SK-N-SH treated with all-trans-retinoic acid at 6 μM for 48 hours (cell line): Measurements from ENCODE around the gene RRH.

Source experiments
- ATAC-seq: fragments of 200-7000 bp; cut with Tn5 transposase; 3 replicates; pipeline ENCODE4 v1.9.1; 2020; ENCODE audit warnings: mild to moderate bottlenecking, moderate library complexity
- ARNTL ChIP-seq: fragments of 450-650 bp; formaldehyde crosslinking; IDR thresholded peaks from 2 replicates; pipeline ENCODE4 v1.5.0; 2020; ENCODE audit warnings: low read depth, mild to moderate bottlenecking, moderate library complexity, borderline replicate concordance
- BACH2 ChIP-seq: fragments of 250-450 bp; sonication (Bioruptor Pico); IDR thresholded peaks from 2 replicates; pipeline ENCODE4 v1.9.0; 2021; ENCODE audit warnings: mild to moderate bottlenecking, borderline replicate concordance
- CSDC2 ChIP-seq: fragments of 250-450 bp; sonication (Bioruptor Pico); IDR thresholded peaks from 2 replicates; pipeline ENCODE4 v1.5.0; 2020; ENCODE audit warnings: mild to moderate bottlenecking, moderate library complexity
- GLIS3 ChIP-seq: fragments of 250-450 bp; sonication (Bioruptor Pico); IDR thresholded peaks from 2 replicates; pipeline ENCODE4 v1.5.0; 2020; ENCODE audit warnings: mild to moderate bottlenecking, moderate library complexity
- ISL1 ChIP-seq: fragments of 250-450 bp; sonication (Bioruptor Pico); IDR thresholded peaks from 2 replicates; pipeline ENCODE4 v2.1.2; 2022; ENCODE audit warnings: mild to moderate bottlenecking, moderate library complexity
- OSR1 ChIP-seq: fragments of 250-450 bp; sonication (Bioruptor Pico); IDR thresholded peaks from 2 replicates; pipeline ENCODE4 v1.8.0; 2022; ENCODE audit warnings: moderate library complexity, mild to moderate bottlenecking, inconsistent platforms
- PPARA ChIP-seq: fragments of 250-450 bp; sonication (Bioruptor Pico); IDR thresholded peaks from 2 replicates; pipeline ENCODE4 v1.5.0; 2020; ENCODE audit warnings: mild to moderate bottlenecking, borderline replicate concordance
- RARB ChIP-seq: fragments of 250-450 bp; sonication (Bioruptor Pico); IDR thresholded peaks from 2 replicates; pipeline ENCODE4 v1.8.0; 2021; ENCODE audit warnings: mild to moderate bottlenecking, moderate library complexity
- SNAI2 ChIP-seq: fragments of 250-450 bp; sonication (Bioruptor Pico); IDR thresholded peaks from 2 replicates; pipeline ENCODE4 v1.5.0; 2020; ENCODE audit warnings: mild to moderate bottlenecking, moderate library complexity
- TCF4 ChIP-seq: fragments of 250-450 bp; sonication (Bioruptor Pico); IDR thresholded peaks from 2 replicates; pipeline ENCODE4 v1.8.0; 2021; ENCODE audit warnings: mild to moderate bottlenecking, moderate library complexity, borderline replicate concordance
- TOX ChIP-seq: fragments of 250-450 bp; sonication (Bioruptor Pico); IDR thresholded peaks from 2 replicates; pipeline ENCODE4 v1.8.0; 2021; ENCODE audit warnings: mild to moderate bottlenecking, moderate library complexity, borderline replicate concordance
- ZFP3 ChIP-seq: fragments of 250-450 bp; sonication (Bioruptor Pico); IDR thresholded peaks from 2 replicates; pipeline ENCODE4 v1.5.0; 2020; ENCODE audit warnings: mild to moderate bottlenecking, moderate library complexity
- ZFP30 ChIP-seq: fragments of 450-650 bp; formaldehyde crosslinking; IDR thresholded peaks from 2 replicates; pipeline ENCODE4 v1.5.0; 2022; ENCODE audit warnings: mild to moderate bottlenecking, moderate library complexity
- ZNF565 ChIP-seq: fragments of 450-650 bp; formaldehyde crosslinking; conservative IDR thresholded peaks from 2 replicates; pipeline ENCODE4 v1.5.0; 2020; ENCODE audit warnings: low read depth, mild to moderate bottlenecking, moderate library complexity
- ZNF70 ChIP-seq: fragments of 450-650 bp; formaldehyde crosslinking; IDR thresholded peaks from 2 replicates; pipeline ENCODE4 v1.5.0; 2020; ENCODE audit warnings: mild to moderate bottlenecking, moderate library complexity
- ZNF8 ChIP-seq: fragments of 450-650 bp; formaldehyde crosslinking; IDR thresholded peaks from 2 replicates; pipeline ENCODE4 v1.5.0; 2020; ENCODE audit warnings: mild to moderate bottlenecking, moderate library complexity
- TF ChIP-seq, protein P1 (sequence below): fragments of 250-450 bp; sonication (Bioruptor Pico); IDR thresholded peaks from 2 replicates; pipeline ENCODE4 v1.5.0; 2020; ENCODE audit warnings: mild to moderate bottlenecking, moderate library complexity
- TF ChIP-seq, protein P2 (sequence below): fragments of 250-450 bp; sonication (Bioruptor Pico); IDR thresholded peaks from 2 replicates; pipeline ENCODE4 v1.5.1; 2020; ENCODE audit warnings: low read depth, mild to moderate bottlenecking, moderate library complexity
- TF ChIP-seq, protein P3 (sequence below): fragments of 250-450 bp; sonication (Bioruptor Pico); IDR thresholded peaks from 2 replicates; pipeline ENCODE4 v1.8.0; 2020; ENCODE audit warnings: mild to moderate bottlenecking, moderate library complexity, borderline replicate concordance
- TF ChIP-seq, protein P4 (sequence below): fragments of 250-450 bp; sonication (Bioruptor Pico); IDR thresholded peaks from 2 replicates; pipeline ENCODE4 v1.8.0; 2021; ENCODE audit warnings: low read depth, mild to moderate bottlenecking, moderate library complexity, borderline replicate concordance

The RRH gene

DNA sequence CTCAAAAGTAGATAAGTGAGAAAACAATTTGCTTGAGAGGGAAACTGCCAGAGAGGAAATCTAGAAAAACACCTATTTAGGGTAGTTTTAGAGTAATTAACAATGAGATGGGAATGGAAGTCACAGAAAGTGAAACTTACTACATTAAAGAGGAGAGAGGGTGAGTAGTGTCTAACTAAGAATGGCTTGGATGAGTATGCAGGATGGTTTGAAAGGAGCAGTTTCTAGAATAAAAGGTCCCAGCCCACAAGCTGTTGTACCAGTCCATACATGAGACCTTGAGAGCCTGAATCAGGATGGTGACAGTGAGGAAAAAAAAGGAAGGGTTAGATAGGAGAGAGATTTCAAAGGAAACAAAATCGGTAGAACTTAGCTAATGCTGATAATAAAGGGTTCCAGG lies 10.9 kb upstream of the RRH start:
- TF ChIP-seq TCF4 (CRISPR knock-in tag) (no peak), CSDC2 (CRISPR knock-in tag) (no peak), TOX (CRISPR knock-in tag) (no peak), RARB (CRISPR knock-in tag) (no peak), ZNF565 (CRISPR knock-in tag) (no peak), GLIS3 (CRISPR knock-in tag) (no peak), ZFP30 (CRISPR knock-in tag) (no peak), BACH2 (CRISPR knock-in tag) (no peak), ZNF70 (no peak)
- TF ChIP-seq, protein P1, sequence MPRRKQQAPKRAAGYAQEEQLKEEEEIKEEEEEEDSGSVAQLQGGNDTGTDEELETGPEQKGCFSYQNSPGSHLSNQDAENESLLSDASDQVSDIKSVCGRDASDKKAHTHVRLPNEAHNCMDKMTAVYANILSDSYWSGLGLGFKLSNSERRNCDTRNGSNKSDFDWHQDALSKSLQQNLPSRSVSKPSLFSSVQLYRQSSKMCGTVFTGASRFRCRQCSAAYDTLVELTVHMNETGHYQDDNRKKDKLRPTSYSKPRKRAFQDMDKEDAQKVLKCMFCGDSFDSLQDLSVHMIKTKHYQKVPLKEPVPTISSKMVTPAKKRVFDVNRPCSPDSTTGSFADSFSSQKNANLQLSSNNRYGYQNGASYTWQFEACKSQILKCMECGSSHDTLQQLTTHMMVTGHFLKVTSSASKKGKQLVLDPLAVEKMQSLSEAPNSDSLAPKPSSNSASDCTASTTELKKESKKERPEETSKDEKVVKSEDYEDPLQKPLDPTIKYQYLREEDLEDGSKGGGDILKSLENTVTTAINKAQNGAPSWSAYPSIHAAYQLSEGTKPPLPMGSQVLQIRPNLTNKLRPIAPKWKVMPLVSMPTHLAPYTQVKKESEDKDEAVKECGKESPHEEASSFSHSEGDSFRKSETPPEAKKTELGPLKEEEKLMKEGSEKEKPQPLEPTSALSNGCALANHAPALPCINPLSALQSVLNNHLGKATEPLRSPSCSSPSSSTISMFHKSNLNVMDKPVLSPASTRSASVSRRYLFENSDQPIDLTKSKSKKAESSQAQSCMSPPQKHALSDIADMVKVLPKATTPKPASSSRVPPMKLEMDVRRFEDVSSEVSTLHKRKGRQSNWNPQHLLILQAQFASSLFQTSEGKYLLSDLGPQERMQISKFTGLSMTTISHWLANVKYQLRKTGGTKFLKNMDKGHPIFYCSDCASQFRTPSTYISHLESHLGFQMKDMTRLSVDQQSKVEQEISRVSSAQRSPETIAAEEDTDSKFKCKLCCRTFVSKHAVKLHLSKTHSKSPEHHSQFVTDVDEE (CRISPR knock-in tag) = no peak
- TF ChIP-seq, protein P2, sequence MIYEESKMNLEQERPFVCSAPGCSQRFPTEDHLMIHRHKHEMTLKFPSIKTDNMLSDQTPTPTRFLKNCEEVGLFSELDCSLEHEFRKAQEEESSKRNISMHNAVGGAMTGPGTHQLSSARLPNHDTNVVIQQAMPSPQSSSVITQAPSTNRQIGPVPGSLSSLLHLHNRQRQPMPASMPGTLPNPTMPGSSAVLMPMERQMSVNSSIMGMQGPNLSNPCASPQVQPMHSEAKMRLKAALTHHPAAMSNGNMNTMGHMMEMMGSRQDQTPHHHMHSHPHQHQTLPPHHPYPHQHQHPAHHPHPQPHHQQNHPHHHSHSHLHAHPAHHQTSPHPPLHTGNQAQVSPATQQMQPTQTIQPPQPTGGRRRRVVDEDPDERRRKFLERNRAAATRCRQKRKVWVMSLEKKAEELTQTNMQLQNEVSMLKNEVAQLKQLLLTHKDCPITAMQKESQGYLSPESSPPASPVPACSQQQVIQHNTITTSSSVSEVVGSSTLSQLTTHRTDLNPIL (CRISPR knock-in tag) = no peak
- no peak for ATAC-seq

DNA sequence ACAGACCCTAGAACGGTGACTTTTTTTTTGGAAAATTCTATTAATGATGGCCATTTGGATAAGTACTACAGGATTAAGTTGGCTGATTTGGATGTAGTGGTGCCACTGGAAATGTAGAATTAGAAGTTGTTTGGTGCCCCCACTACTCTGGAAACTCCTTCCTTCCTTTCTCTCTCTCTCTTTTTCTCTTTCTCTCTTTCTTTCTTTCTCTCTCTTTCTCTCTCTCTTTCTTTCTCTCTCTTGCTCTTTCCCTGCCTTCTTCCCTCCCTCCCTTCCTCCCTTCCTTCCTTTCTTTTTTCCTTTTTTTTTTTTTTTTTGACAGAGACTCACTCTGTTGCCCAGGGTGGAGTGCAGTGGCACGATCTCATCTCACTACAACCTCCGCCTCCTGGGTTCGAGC lies 9.5 kb upstream of the RRH start:
- TF ChIP-seq ZNF8 (CRISPR knock-in tag) (no peak), OSR1 (CRISPR knock-in tag) (no peak), ISL1 (CRISPR knock-in tag) (no peak), CSDC2 (CRISPR knock-in tag) (no peak), ZNF70 (no peak), PPARA (no peak), GLIS3 (CRISPR knock-in tag) (no peak), ZFP3 (CRISPR knock-in tag) (no peak)
- TF ChIP-seq, protein P3, sequence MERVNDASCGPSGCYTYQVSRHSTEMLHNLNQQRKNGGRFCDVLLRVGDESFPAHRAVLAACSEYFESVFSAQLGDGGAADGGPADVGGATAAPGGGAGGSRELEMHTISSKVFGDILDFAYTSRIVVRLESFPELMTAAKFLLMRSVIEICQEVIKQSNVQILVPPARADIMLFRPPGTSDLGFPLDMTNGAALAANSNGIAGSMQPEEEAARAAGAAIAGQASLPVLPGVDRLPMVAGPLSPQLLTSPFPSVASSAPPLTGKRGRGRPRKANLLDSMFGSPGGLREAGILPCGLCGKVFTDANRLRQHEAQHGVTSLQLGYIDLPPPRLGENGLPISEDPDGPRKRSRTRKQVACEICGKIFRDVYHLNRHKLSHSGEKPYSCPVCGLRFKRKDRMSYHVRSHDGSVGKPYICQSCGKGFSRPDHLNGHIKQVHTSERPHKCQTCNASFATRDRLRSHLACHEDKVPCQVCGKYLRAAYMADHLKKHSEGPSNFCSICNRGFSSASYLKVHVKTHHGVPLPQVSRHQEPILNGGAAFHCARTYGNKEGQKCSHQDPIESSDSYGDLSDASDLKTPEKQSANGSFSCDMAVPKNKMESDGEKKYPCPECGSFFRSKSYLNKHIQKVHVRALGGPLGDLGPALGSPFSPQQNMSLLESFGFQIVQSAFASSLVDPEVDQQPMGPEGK (CRISPR knock-in tag) = no peak
- TF ChIP-seq, protein P2 (CRISPR knock-in tag) = no peak
- TF ChIP-seq, all 23 proteins: peak for 0
- no peak for ATAC-seq

DNA sequence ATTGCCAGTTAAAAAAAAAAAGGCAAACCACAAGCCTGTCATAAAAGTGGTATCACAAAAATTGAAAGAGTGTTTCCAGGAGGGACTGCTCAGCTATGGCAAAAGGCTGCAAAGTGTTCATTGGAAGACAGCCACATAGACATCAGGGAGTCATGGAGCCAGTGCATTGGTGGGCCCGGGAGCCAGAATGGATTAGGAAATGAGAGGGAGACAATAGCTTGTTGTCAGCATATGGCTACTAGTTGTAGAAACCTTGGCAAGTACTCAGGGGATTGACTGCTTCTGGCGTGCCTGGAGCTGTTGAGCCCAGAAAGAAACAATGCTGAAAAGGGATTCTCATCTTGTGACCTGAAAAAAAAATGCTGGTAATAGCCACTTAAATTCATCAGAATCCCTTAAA lies 7.2 kb upstream of the RRH start:
- ATAC-seq = no peak
- TF ChIP-seq SNAI2 (CRISPR knock-in tag) (no peak), ZNF8 (CRISPR knock-in tag) (no peak), ARNTL (CRISPR knock-in tag) (no peak), ZNF70 (no peak), ZNF565 (CRISPR knock-in tag) (no peak)
- TF ChIP-seq, protein P2 (CRISPR knock-in tag) = no peak
- TF ChIP-seq, protein P4, sequence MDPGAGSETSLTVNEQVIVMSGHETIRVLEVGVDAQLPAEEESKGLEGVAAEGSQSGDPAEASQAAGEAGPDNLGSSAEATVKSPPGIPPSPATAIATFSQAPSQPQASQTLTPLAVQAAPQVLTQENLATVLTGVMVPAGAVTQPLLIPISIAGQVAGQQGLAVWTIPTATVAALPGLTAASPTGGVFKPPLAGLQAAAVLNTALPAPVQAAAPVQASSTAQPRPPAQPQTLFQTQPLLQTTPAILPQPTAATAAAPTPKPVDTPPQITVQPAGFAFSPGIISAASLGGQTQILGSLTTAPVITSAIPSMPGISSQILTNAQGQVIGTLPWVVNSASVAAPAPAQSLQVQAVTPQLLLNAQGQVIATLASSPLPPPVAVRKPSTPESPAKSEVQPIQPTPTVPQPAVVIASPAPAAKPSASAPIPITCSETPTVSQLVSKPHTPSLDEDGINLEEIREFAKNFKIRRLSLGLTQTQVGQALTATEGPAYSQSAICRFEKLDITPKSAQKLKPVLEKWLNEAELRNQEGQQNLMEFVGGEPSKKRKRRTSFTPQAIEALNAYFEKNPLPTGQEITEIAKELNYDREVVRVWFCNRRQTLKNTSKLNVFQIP (CRISPR knock-in tag) = no peak
